ENCODE data around the gene CYP27B1.
"Not testable (repeated sequence)": the region's sequence is repeated elsewhere in the genome, so short reads cannot be mapped to it uniquely, and the experiment has no call there.

Gene CYP27B1

GRCh38 chr12:57718641-57719528 lies 48.0 kb downstream of the CYP27B1 start:
- Histone ChIP-seq H3K9me3 (ENCODE audit: control insufficient read depth, low read length) (no peaks in the 10 kb centered on the region), H3K4me3 (ENCODE audit: extremely low read depth, insufficient read depth, low read length, poor library complexity, severe bottlenecking) (no peak overlapping the region), H3K4me1 (ENCODE audit: control insufficient read depth, insufficient read depth, low read length, poor library complexity, severe bottlenecking) (no peaks in the 10 kb centered on the region), H3K36me3 (ENCODE audit: control insufficient read depth, insufficient read depth, low read length) (peaks cover 60% of the 10 kb centered on the region), H3K27ac (ENCODE audit: low read depth, low read length, severe bottlenecking) (no peak overlapping the region)
- WGBS, 2 experiments (ENCODE audit: insufficient coverage in 2 of 2), result 98% methylated on average over 8 to 9 of the region's 15 CpGs

DNA sequence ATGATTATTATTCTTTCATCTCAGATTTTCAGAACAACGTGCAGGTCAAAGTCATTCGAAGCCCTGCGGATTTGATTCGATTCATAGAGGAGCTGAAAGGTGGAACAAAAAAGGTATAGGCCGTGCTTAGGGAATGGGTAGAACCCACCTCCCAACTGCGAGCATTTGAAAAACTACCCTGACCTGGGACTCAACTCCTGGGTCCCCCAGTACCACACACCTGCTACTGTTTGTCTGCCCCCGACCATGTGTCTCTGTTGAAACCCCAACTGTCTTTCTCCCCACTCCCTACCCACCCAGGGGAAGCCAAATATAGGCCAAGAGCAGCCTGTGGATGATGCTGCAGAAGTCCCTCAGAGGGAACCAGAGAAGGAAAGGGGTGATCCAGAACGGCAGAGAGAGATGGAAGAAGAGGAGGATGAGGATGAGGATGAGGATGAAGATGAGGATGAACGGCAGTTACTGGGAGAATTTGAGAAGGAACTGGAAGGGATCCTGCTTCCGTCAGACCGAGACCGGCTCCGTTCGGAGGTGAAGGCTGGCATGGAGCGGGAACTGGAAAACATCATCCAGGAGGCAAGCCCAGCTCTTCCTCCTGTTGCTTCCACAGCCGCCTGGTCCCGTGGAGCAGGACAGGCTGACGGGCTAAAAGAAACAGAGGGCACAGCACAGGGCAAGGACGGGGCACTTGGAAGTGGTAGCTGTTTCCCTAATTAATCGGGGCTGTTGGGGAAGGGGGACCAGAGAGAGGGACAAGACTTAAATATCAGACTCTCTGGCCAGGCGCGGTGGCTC lies 48.8 kb downstream of the CYP27B1 start:
- no peaks in the 10 kb centered on the region for H3K4me1 ChIP-seq (ENCODE audit: control insufficient read depth, insufficient read depth, low read length, poor library complexity, severe bottlenecking)
- H3K27ac ChIP-seq (ENCODE audit: low read depth, low read length, severe bottlenecking), result no peak overlapping the region
- WGBS, 2 experiments (ENCODE audit: insufficient coverage in 2 of 2), result 94 to 98% methylated on average over 14 to 15 of the region's 22 CpGs
- H3K9me3 ChIP-seq (ENCODE audit: control insufficient read depth, low read length), result no peaks in the 10 kb centered on the region
- H3K4me3 ChIP-seq (ENCODE audit: extremely low read depth, insufficient read depth, low read length, poor library complexity, severe bottlenecking), result no peak overlapping the region
- H3K36me3 ChIP-seq (ENCODE audit: control insufficient read depth, insufficient read depth, low read length), result peaks cover 62% of the 10 kb centered on the region

DNA sequence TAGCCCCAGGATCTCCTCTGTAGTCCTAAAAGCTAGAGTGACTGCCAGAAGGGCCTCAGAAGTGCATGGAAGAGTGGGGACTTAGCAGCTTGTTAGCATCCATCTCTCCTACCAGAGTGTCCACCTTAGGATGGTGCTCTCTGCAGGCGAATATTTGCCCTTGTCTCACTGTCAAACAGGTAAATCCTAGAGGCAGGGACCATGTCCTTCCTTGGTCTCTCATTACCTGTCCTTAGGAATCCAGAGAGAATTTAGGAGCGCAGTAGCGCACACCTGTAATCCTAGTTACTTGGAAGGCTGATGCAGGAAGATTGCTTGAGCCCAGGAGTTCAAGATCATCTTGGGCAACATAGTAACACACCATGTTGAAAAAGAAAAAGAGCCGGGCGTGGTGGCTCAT lies 49.7 kb downstream of the CYP27B1 start:
- Histone ChIP-seq H3K27ac (ENCODE audit: low read depth, low read length, severe bottlenecking) (no peak overlapping the region), H3K9me3 (ENCODE audit: control insufficient read depth, low read length) (no peaks in the 10 kb centered on the region), H3K4me1 (ENCODE audit: control insufficient read depth, insufficient read depth, low read length, poor library complexity, severe bottlenecking) (no peaks in the 10 kb centered on the region), H3K36me3 (ENCODE audit: control insufficient read depth, insufficient read depth, low read length) (peaks cover 62% of the 10 kb centered on the region), H3K4me3 (ENCODE audit: extremely low read depth, insufficient read depth, low read length, poor library complexity, severe bottlenecking) (no peak overlapping the region)
- 82 to 84% methylated on average over 3 to 5 of the region's 5 CpGs for WGBS, 2 experiments (ENCODE audit: insufficient coverage in 2 of 2)

DNA sequence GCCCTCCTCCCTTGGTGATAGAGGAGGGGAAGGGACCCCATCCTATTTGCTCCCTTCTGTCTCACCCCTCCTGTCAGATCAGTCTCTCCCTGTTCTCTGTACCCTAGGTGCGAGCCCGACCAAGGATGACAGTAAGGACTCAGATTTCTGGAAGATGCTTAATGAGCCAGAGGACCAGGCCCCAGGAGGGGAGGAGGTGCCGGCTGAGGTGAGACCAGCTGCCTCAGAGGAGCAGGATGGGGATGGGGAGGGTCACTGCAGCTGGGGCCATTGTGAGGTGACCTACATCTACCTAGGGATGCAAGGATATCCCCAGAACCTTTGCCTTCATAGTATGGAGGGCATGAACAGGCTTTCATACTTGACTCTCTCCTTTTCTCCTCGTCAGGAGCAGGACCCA lies 50.6 kb downstream of the CYP27B1 start:
- Histone ChIP-seq H3K4me3 (ENCODE audit: extremely low read depth, insufficient read depth, low read length, poor library complexity, severe bottlenecking) (no peak overlapping the region), H3K4me1 (ENCODE audit: control insufficient read depth, insufficient read depth, low read length, poor library complexity, severe bottlenecking) (no peaks in the 10 kb centered on the region), H3K9me3 (ENCODE audit: control insufficient read depth, low read length) (no peaks in the 10 kb centered on the region), H3K27ac (ENCODE audit: low read depth, low read length, severe bottlenecking) (no peak overlapping the region), H3K36me3 (ENCODE audit: control insufficient read depth, insufficient read depth, low read length) (peaks cover 70% of the 10 kb centered on the region)
- WGBS, 2 experiments (ENCODE audit: insufficient coverage in 2 of 2), result 93 to 94% methylated on average over 2 of the region's 4 CpGs

- Histone ChIP-seq H3K27ac (ENCODE audit: low read depth, low read length, severe bottlenecking) (no peak overlapping the region), H3K4me1 (ENCODE audit: control insufficient read depth, insufficient read depth, low read length, poor library complexity, severe bottlenecking) (no peaks in the 10 kb centered on the region), H3K9me3 (ENCODE audit: control insufficient read depth, low read length) (no peaks in the 10 kb centered on the region), H3K36me3 (ENCODE audit: control insufficient read depth, insufficient read depth, low read length) (peaks cover 69% of the 10 kb centered on the region), H3K4me3 (ENCODE audit: extremely low read depth, insufficient read depth, low read length, poor library complexity, severe bottlenecking) (no peak overlapping the region)
- WGBS, 2 experiments (ENCODE audit: insufficient coverage in 2 of 2), result 97 to 100% methylated on average over 4 to 5 of the region's 12 CpGs
Measured at GRCh38 chr12:57715786-57716185, 51.1 kb downstream of the CYP27B1 start.

DNA sequence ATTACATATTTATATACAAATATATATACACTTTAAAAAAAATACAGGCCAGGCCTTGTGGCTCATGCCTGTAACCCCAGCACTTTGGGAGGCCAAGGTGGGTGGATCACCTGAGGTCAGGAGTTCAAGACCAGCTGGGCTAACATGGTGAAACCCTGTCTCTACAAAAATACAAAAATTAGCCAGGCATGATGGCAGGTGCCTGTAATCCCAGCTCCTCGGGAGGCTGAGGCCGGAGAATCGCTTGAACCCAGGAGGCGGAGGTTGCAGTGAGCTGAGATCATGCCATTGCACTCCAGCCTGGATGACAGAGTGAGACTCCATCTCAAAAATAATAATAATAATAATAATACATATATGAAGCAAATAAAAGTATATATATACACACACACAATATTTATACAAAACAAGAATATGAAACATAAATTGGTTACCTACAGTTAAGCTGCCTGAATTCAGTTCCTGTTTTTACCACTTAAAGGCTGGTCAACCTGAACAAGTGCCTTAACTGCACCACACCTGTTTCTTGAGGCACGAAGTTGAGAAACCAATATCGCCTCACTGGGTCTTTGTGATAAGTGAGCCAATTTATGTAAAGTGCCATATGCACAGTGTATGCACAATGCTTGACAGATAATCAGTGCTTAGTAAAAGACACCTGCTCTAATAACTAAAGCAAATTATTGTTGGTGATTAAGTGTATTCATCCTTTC lies 51.7 kb downstream of the CYP27B1 start:
- 98 to 100% methylated on average over 1 to 5 of the region's 6 CpGs for WGBS, 2 experiments (ENCODE audit: insufficient coverage in 2 of 2)
- H3K36me3 ChIP-seq (ENCODE audit: control insufficient read depth, insufficient read depth, low read length), result peaks cover 63% of the 10 kb centered on the region
- H3K4me1 ChIP-seq (ENCODE audit: control insufficient read depth, insufficient read depth, low read length, poor library complexity, severe bottlenecking); H3K9me3 ChIP-seq (ENCODE audit: control insufficient read depth, low read length); H3K4me3 ChIP-seq (ENCODE audit: extremely low read depth, insufficient read depth, low read length, poor library complexity, severe bottlenecking); H3K27ac ChIP-seq (ENCODE audit: low read depth, low read length, severe bottlenecking): not testable (repeated sequence)

- WGBS, 2 experiments (ENCODE audit: insufficient coverage in 2 of 2), result 81 to 86% methylated on average over 1 to 3 of the region's 5 CpGs
- Histone ChIP-seq H3K27ac (ENCODE audit: low read depth, low read length, severe bottlenecking) (no peak overlapping the region), H3K4me1 (ENCODE audit: control insufficient read depth, insufficient read depth, low read length, poor library complexity, severe bottlenecking) (no peaks in the 10 kb centered on the region), H3K9me3 (ENCODE audit: control insufficient read depth, low read length) (no peaks in the 10 kb centered on the region), H3K36me3 (ENCODE audit: control insufficient read depth, insufficient read depth, low read length) (peaks cover 46% of the 10 kb centered on the region), H3K4me3 (ENCODE audit: extremely low read depth, insufficient read depth, low read length, poor library complexity, severe bottlenecking) (no peak overlapping the region)
Measured at GRCh38 chr12:57713209-57713608, 53.7 kb downstream of the CYP27B1 start.

DNA sequence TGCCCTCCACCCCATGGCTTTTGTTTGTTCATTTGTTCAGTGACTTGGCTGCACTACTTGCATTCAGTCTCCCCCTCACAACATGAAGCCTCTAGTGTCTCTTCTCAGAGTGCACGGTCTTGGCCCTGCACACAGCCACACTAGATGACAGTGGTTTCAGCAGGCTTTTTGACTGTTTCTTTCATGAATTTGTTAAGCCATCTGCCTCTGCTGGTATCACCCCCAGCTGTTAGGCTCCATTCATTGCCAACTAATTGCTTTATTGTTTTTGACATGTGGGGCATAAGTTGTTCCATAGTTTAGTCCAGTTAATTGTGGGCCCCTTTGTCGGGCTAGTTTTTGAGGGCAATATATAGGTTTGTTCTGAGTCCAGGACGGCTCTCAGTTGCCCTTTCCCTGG lies 54.2 kb downstream of the CYP27B1 start:
- Histone ChIP-seq H3K27ac (ENCODE audit: low read depth, low read length, severe bottlenecking) (no peak overlapping the region), H3K36me3 (ENCODE audit: control insufficient read depth, insufficient read depth, low read length) (peaks cover 42% of the 10 kb centered on the region), H3K4me3 (ENCODE audit: extremely low read depth, insufficient read depth, low read length, poor library complexity, severe bottlenecking) (no peak overlapping the region), H3K9me3 (ENCODE audit: control insufficient read depth, low read length) (no peaks in the 10 kb centered on the region), H3K4me1 (ENCODE audit: control insufficient read depth, insufficient read depth, low read length, poor library complexity, severe bottlenecking) (no peaks in the 10 kb centered on the region)
- WGBS, 2 experiments (ENCODE audit: insufficient coverage in 2 of 2), result 89 to 92% methylated on average over 3 of the region's 3 CpGs
